ENCODE measurements around the gene STX12.

Gene STX12

DNA sequence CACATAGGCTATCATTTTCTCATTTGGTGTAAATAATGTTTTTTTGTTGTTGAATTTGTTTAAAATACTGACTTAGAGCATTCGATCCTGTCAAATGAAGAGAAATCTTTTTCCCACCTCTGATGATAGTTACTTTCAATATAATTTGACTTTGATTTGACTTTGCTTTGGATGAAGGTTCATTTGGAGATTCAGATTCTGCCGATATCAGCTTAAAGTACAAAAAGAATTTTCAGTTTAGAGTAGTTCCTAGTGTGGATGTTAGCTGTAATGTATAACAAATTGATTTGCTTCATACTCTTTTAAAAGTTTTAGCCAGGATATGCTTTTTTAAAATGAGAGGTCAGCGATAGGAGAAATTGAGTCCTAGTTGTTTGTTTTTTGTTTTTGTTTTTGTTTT, 9.9 kb downstream of the STX12 start:
- TF ChIP-seq, protein P1, sequence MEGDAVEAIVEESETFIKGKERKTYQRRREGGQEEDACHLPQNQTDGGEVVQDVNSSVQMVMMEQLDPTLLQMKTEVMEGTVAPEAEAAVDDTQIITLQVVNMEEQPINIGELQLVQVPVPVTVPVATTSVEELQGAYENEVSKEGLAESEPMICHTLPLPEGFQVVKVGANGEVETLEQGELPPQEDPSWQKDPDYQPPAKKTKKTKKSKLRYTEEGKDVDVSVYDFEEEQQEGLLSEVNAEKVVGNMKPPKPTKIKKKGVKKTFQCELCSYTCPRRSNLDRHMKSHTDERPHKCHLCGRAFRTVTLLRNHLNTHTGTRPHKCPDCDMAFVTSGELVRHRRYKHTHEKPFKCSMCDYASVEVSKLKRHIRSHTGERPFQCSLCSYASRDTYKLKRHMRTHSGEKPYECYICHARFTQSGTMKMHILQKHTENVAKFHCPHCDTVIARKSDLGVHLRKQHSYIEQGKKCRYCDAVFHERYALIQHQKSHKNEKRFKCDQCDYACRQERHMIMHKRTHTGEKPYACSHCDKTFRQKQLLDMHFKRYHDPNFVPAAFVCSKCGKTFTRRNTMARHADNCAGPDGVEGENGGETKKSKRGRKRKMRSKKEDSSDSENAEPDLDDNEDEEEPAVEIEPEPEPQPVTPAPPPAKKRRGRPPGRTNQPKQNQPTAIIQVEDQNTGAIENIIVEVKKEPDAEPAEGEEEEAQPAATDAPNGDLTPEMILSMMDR (IDR thresholded peaks at IDR 0.05), result no peak

GRCh38 chr1:27784700-27785099, 11.7 kb downstream of the STX12 start:
- TF ChIP-seq, protein P1 (IDR thresholded peaks at IDR 0.05), result no peak

GRCh38 chr1:27785781-27786455, 12.9 kb downstream of the STX12 start:
- TF ChIP-seq, protein P1 (IDR thresholded peaks at IDR 0.05), result no peak

DNA sequence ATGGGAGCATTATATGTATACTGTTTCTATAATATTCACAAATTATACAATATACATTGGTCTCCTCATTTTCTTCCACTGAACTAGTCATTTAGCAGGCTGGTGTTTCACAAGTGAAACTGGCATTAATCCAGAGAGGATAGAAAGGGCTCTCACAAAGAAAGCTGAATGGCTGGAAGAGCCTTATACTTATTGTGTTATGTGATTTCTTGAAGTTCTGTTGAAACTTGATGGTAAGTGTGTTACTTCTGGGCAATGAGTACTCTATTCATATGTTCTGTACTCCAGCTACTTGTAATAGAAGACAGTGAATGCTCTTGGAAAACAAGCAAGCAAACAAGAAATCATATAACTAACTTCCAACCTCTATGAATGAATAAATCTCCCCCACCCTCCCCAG, 14.9 kb downstream of the STX12 start:
- TF ChIP-seq, protein P1 (IDR thresholded peaks at IDR 0.05), result no peak

GRCh38 chr1:27789540-27790041, 16.6 kb downstream of the STX12 start:
- TF ChIP-seq, protein P1 (IDR thresholded peaks at IDR 0.05), result no peak

GRCh38 chr1:27795601-27796000, 22.6 kb downstream of the STX12 start:
- TF ChIP-seq, protein P1 (IDR thresholded peaks at IDR 0.05), result no peak

GRCh38 chr1:27804791-27805190, 31.8 kb downstream of the STX12 start:
- TF ChIP-seq, protein P1 (IDR thresholded peaks at IDR 0.05), result no peak
